Neural cell (in vitro differentiated cells): ENCODE results near the gene DDX56. TPM values are rescaled to one million over a fixed set of nuclear protein-coding genes. Genes with fewer than 3 reads are reported as not detected.

Experiments
- H2AFZ ChIP-seq: fragments of 200-600, 300-800 bp; sonication (generic), shearing (Covaris generic); 2 replicates; pipeline ENCODE4 v1.6.0; 2014; ENCODE audit warnings: low read depth, mild to moderate bottlenecking, antibody characterized with exemption, low read length, moderate library complexity
- H3F3A ChIP-seq: fragments of 200-600 bp; shearing (Covaris generic); 2 replicates; pipeline ENCODE4 v1.6.1; 2016; ENCODE audit warnings: mild to moderate bottlenecking, moderate library complexity, mixed read lengths, antibody characterized with exemption, low read length; ENCODE audit not compliant: insufficient read depth, poor library complexity, severe bottlenecking
- H3K27ac ChIP-seq: fragments of 200-600, 300-800 bp; sonication (generic), shearing (Covaris generic); 2 replicates; pipeline ENCODE4 v1.5.1; 2014; ENCODE audit warnings: mild to moderate bottlenecking, low read length, moderate library complexity
- H3K27me3 ChIP-seq: fragments of 300-800, 200-600 bp; sonication (generic), shearing (Covaris generic); 2 replicates; pipeline ENCODE4 v1.6.0; 2014; ENCODE audit warnings: mild to moderate bottlenecking, low read depth, low read length, moderate library complexity; ENCODE audit not compliant: insufficient read depth
- H3K36me3 ChIP-seq: fragments of 300-800, 200-600 bp; sonication (generic), shearing (Covaris generic); 2 replicates; pipeline ENCODE4 v1.5.1; 2014; ENCODE audit warnings: mild to moderate bottlenecking, antibody characterized with exemption, low read length, moderate library complexity; ENCODE audit not compliant: insufficient read depth
- H3K4me2 ChIP-seq: fragments of 300-800, 200-600 bp; sonication (generic), shearing (Covaris generic); 2 replicates; pipeline ENCODE4 v1.6.0; 2014; ENCODE audit warnings: mild to moderate bottlenecking, low read length
- H3K4me3 ChIP-seq: fragments of 300-800, 200-600 bp; sonication (generic), shearing (Covaris generic); 2 replicates; pipeline ENCODE4 v1.5.1; 2014; ENCODE audit warnings: mild to moderate bottlenecking, low read length, moderate library complexity
- H3K79me2 ChIP-seq: fragments of 200-600 bp; shearing (Covaris generic); replicated peaks from 2 replicates; pipeline ENCODE4 v1.6.0; 2014; ENCODE audit warnings: mild to moderate bottlenecking, low read length, moderate library complexity; ENCODE audit not compliant: insufficient read depth
- H3K9ac ChIP-seq: fragments of 300-800, 200-600 bp; sonication (generic), shearing (Covaris generic); 2 replicates; pipeline ENCODE4 v1.6.1; 2016; ENCODE audit warnings: mild to moderate bottlenecking, low read length, mixed read lengths
- H3K9me2 ChIP-seq: fragments of 200-600 bp; shearing (Covaris generic); 2 replicates; pipeline ENCODE4 v1.6.1; 2016; ENCODE audit warnings: mild to moderate bottlenecking, low read length, mixed read lengths; ENCODE audit not compliant: insufficient read depth
- H3K9me3 ChIP-seq: fragments of 200-600, 300-800 bp; sonication (generic), shearing (Covaris generic); 2 replicates; pipeline ENCODE4 v1.6.1; 2016; ENCODE audit warnings: mild to moderate bottlenecking, mixed run types, low read length, moderate library complexity, mixed read lengths
- H4K20me1 ChIP-seq: fragments of 200-600 bp; shearing (Covaris generic); 2 replicates; pipeline ENCODE4 v1.6.1; 2016; ENCODE audit warnings: mild to moderate bottlenecking, mixed run types; ENCODE audit not compliant: insufficient read depth
- CTCF ChIP-seq: fragments of 450-650 bp; IDR thresholded peaks from 2 replicates; pipeline ENCODE4 v1.5.1; 2014; ENCODE audit warnings: antibody characterized with exemption, mild to moderate bottlenecking, moderate library complexity; ENCODE audit not compliant: poor library complexity, severe bottlenecking
- EP300 ChIP-seq: fragments of 450-650 bp; conservative IDR thresholded peaks from 2 replicates; pipeline ENCODE4 v1.6.1; 2014; ENCODE audit warnings: antibody characterized with exemption, mild to moderate bottlenecking, moderate library complexity; ENCODE audit not compliant: poor library complexity, severe bottlenecking
- EZH2 ChIP-seq: fragments of 200-600, 300-800 bp; shearing (Covaris generic), sonication (generic); IDR thresholded peaks from 2 replicates; pipeline ENCODE4 v1.6.1; 2014; ENCODE audit warnings: antibody characterized with exemption, low read length, borderline replicate concordance, mild to moderate bottlenecking; ENCODE audit not compliant: insufficient read depth, poor library complexity, severe bottlenecking
- MXI1 ChIP-seq: fragments of 450-650 bp; conservative IDR thresholded peaks from 2 replicates; pipeline ENCODE4 v1.6.1; 2014; ENCODE audit warnings: antibody characterized with exemption, mild to moderate bottlenecking; ENCODE audit not compliant: poor library complexity, severe bottlenecking
- POLR2AphosphoS5 ChIP-seq: IDR thresholded peaks from 2 replicates; pipeline ENCODE4 v1.6.1; 2012
- RAD21 ChIP-seq: fragments of 450-650 bp; conservative IDR thresholded peaks from 2 replicates; pipeline ENCODE4 v1.6.1; 2014; ENCODE audit warnings: antibody characterized with exemption, mild to moderate bottlenecking, moderate library complexity
- REST ChIP-seq: IDR thresholded peaks from 2 replicates; pipeline ENCODE4 v1.6.1; 2012; ENCODE audit warnings: borderline replicate concordance
- SMC3 ChIP-seq: fragments of 450-650 bp; conservative IDR thresholded peaks from 2 replicates; pipeline ENCODE4 v1.6.1; 2014; ENCODE audit warnings: antibody characterized with exemption, mild to moderate bottlenecking, moderate library complexity; ENCODE audit not compliant: poor library complexity
- TAF1 ChIP-seq: IDR thresholded peaks from 2 replicates; pipeline ENCODE4 v1.6.1; 2012; ENCODE audit warnings: low read depth
- polyA plus RNA-seq: library from polyadenylated mRNA; depleted of rRNA; stranded (reverse); fragments of >200 nt; gene quantifications from 2 replicates; pipeline ENCODE4 v1.2.3, GENCODE V29; 2014

The DDX56 gene
- polyA plus RNA-seq, 1 donor from 2014 or later: 80.6 TPM

- TF ChIP-seq POLR2AphosphoS5: no peak
Measured at GRCh38 chr7:44540592-44541027, 33.1 kb downstream of the DDX56 start (continued).

- Histone ChIP-seq H3K9me2 (no peaks in the 10 kb centered on the region), H3K27ac (no peak overlapping the region), H3K4me3 (no peak overlapping the region), H3K27me3 (no peaks in the 10 kb centered on the region), H2AFZ (no peak overlapping the region), H3K9me3 (no peaks in the 10 kb centered on the region), H4K20me1 (no peaks in the 10 kb centered on the region), H3F3A (no peaks in the 10 kb centered on the region), H3K79me2 (no peaks in the 10 kb centered on the region), H3K4me2 (no peak overlapping the region), H3K9ac (no peak overlapping the region), H3K36me3 (no peaks in the 10 kb centered on the region)
- TF ChIP-seq REST: no peak
- no peak for TF ChIP-seq EZH2
- no peak for TF ChIP-seq MXI1
- TF ChIP-seq CTCF: no peak
- TF ChIP-seq SMC3: no peak
- TF ChIP-seq RAD21: no peak
- TF ChIP-seq EP300: no peak
- TF ChIP-seq TAF1: no peak
Measured at GRCh38 chr7:44539669-44540506, 33.8 kb downstream of the DDX56 start.
